GM10266 (cell line): ENCODE results near the gene CHST12.

Source experiments
- DNase-seq: peaks from one replicate; pipeline ENCODE4 v3.0.0; 2012; ENCODE audit errors: extremely low spot score
- TF ChIP-seq, protein P1 (sequence below): IDR thresholded peaks from 2 replicates; pipeline ENCODE4 v1.5.1; 2012; ENCODE audit warnings: mild to moderate bottlenecking, low read depth; ENCODE audit not compliant: control insufficient read depth, insufficient read depth; ENCODE audit errors: missing control alignments

The CHST12 gene

GRCh38 chr7:2484868-2485267 is 81.5 kb downstream of the CHST12 start:
- DNase-seq: no peak
- TF ChIP-seq, protein P1, sequence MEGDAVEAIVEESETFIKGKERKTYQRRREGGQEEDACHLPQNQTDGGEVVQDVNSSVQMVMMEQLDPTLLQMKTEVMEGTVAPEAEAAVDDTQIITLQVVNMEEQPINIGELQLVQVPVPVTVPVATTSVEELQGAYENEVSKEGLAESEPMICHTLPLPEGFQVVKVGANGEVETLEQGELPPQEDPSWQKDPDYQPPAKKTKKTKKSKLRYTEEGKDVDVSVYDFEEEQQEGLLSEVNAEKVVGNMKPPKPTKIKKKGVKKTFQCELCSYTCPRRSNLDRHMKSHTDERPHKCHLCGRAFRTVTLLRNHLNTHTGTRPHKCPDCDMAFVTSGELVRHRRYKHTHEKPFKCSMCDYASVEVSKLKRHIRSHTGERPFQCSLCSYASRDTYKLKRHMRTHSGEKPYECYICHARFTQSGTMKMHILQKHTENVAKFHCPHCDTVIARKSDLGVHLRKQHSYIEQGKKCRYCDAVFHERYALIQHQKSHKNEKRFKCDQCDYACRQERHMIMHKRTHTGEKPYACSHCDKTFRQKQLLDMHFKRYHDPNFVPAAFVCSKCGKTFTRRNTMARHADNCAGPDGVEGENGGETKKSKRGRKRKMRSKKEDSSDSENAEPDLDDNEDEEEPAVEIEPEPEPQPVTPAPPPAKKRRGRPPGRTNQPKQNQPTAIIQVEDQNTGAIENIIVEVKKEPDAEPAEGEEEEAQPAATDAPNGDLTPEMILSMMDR: no peak

DNA sequence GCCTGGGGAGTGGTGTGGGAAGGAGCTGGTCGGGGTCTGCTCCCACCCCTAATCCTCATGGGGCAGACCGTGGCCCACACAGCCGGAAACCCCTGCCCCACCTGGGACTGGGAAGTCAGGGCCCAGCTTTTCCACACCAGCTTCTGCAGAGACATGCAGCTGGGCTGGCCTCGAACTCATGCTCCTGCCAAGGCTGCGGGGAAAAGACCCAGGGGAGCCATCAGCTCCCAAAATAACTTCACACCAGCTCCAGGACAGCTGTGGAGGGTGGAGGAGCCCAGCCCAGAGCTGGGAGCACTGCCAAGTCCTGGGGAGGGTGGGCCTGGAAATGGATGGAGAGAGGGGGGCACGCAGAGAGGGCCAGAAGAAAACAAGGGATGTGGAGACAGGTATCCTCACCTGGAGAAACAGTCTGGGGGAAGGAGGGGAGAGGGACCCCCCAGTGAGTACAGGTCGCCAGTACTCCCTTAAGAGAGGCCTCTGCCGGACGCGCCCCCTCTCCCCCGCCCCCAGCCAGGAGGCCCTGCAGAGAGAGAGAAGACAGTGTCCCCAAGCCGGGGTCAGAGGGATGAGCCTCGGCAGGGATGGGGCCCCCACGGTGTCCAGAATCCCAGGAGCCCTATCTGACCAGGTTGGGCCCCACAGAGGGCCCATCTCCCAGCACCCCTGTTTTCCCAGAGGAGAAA is 84.3 kb downstream of the CHST12 start:
- no peak for DNase-seq
- TF ChIP-seq, protein P1: no peak

GRCh38 chr7:2488272-2488645 is 84.8 kb downstream of the CHST12 start:
- TF ChIP-seq, protein P1: no peak

GRCh38 chr7:2488681-2489080 is 85.3 kb downstream of the CHST12 start:
- TF ChIP-seq, protein P1: no peak

More at GRCh38 chr7:2488272-2488645, 84.8 kb downstream of the CHST12 start:
- no peak for DNase-seq

GRCh38 chr7:2490181-2490651 is 86.8 kb downstream of the CHST12 start:
- TF ChIP-seq, protein P1: no peak
- no peak for DNase-seq

More at GRCh38 chr7:2488681-2489080, 85.3 kb downstream of the CHST12 start:
- DNase-seq: no peak

DNA sequence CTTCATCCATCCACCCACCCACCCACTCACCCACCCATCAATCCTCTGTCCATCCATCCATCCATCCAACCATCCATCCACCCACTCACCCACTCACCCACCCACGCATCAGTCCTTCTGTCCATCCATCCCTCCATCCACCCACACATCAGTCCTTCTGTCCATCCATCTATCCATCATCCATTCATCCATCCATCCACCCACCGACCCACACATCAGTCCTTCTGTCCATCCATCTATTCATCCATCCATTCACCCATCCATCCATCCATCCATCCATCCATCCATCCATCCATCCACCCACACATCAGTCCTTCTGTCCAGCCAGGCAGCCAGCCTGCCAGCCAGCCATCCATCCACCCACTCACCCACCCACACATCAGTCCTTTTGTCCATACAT is 88.6 kb downstream of the CHST12 start:
- TF ChIP-seq, protein P1: no peak

More for the DNA sequence above, 88.6 kb downstream of the CHST12 start:
- no peak for DNase-seq
